ENCODE data around the gene YEATS2.
"Not testable (repeated sequence)": the region's sequence is repeated elsewhere in the genome, so short reads cannot be mapped to it uniquely, and the experiment has no call there.

The YEATS2 gene

DNA sequence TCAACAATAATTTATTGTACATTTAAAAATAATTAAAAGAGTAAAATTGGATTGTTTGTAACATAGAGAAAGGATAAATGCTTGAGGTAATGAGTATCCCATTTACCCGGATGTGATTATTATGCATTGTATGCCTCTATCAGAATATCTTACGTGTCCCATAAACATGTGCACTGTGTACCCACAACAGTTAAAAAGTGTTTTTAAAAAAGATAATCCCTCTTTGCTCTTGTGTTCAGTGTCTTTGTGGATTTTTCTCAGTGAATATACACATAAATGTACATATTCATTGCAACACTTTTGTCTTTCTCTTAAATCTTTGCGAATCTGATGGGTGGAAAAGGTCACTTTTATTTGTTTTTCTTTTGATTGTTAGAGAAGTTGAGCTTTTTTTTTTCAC lies 20.4 kb downstream of the YEATS2 start:
- DNase-seq: no peak

DNA sequence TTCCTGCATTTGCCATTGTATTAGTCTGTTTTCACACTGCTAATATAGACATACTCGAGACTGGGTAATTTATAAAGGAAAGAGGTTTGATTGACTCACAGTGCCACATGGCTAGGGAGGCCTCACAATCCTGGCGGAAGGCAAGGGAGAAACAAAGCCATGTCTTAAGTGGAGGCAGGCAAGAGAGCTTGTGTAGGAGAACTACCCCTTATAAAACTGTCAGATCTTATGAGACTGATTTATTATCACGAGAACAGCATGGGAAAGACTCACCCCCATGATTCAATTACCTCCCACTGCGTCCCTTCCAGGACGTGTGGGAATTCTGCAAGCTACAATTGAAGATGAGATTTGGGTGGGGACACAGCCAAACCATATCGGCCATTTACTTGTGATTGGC lies 27.8 kb downstream of the YEATS2 start:
- DNase-seq: no peak

DNA sequence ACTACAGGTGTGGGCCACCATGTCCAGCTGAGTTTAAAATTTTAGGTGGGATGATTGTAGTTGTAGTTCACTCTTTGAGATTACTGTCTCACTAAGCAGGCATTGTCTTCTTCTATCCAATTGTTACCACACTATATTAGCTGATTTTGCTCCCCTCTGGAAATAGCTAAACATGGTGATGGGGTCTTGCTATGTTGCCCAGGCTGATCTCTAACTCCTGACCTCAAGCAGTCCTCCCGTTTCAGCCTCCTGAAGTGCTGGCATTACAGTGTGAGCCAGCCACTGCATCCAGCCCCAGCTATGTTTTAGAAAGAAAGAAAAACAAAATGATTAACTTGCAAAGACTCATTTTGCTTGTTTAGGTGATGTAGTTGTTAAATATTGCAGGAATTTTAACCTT lies 30.6 kb downstream of the YEATS2 start:
- DNase-seq: no peak

DNA sequence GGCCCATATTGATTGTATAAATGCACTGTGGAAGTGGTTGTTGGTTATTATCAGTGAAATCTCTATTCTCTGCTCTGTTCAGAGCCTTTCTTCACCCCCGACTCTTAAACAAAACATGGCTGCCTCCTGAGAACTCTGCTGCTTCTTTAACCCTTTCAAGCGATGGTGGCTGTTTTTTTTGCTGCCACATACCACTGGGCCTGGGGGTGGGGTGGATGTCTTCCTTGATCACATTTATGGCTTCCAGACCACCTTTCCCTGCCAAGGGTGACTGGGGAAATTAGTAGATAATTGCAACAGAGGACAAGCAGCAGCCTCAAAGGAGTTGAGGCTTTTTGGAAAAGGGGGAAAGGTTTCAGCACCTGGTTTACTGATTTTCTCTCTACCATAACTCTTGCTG lies 32.8 kb downstream of the YEATS2 start:
- DNase-seq: no peak

DNA sequence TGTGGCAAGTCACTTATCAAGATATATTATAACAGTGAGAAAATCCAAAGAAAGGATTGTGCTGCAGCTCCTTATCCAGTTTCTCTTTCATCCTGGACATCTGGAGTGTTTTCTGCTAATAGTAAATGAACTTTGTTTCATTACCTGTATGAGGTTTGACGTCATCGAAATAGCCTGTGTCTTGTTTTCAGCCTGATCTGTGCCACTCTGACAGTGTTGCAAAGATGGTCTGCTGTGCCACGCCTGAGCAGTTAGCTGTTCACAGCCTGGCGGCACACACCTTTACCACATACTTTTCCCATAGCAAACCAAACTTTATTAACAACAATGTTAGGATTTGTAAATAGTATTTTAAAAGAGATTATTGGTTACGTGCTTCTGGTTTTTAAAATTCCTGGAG lies 34.0 kb downstream of the YEATS2 start:
- no peak for DNase-seq

DNA sequence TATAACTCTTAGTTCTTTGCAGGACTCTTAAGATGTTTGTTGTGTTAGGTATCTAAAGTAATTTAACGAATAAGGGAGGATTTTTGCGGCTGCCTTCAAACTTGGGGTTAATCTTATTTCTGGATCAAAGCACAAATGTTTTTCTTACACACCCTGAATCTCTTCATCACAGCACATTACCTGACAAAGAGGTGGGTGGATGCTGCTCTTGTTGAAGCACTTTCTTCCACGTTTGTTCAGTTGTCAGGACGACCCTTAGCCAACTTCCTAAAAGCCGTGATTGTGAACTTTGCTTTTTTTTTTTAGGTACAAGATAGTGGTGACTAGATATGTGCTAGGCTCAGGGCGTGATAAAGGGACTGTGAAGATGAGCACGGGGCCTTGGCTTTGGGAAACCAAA lies 36.0 kb downstream of the YEATS2 start:
- no peak for DNase-seq

GRCh38 chr3:183734750-183735494 lies 37.3 kb downstream of the YEATS2 start:
- no peak for DNase-seq

GRCh38 chr3:183737116-183737515 lies 39.5 kb downstream of the YEATS2 start:
- DNase-seq: no peak

- DNase-seq: not testable (repeated sequence)
Measured at GRCh38 chr3:183740154-183740553, 42.6 kb downstream of the YEATS2 start.

GRCh38 chr3:183743231-183743630 lies 45.6 kb downstream of the YEATS2 start:
- no peak for DNase-seq

DNA sequence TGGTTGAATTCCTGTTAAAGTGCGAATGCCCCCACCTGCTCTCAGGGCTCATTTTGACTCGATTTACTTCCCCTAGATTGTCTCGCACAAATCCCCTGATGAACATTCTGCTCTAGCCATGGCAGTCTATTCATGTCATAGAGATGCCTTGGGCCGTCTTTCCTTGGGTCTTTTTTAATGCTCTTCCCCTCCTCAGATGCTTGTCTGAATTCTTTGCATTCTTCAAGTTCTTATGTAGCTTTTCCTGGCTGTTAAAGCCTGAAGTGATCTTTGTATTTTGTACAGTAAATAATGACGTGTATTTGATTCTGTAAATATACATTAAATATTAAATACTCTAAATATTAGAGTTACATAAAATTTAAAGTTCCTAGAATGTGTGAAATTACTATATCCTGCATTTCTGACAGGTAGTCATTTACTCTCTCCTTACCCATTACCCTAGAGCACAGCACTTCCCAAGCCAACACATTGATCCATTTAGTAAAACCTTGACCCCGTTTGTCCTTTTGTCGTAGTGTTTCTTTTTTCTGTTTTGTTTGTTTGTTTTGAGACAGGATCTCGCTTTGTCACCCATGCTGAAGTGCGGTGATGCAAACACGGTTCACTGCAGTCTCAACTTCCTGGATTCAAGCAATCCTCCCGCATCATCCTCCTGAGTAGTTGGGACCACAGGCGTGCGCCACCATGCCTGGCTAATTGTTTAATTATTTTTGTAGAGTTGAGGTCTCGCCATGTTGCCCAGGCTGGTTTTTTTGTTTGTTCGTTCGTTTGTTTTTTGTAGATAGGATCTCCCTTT lies 47.9 kb downstream of the YEATS2 start:
- DNase-seq: no peak

GRCh38 chr3:183754052-183754451 lies 56.5 kb downstream of the YEATS2 start:
- DNase-seq: no peak

GRCh38 chr3:183762304-183762703 lies 64.7 kb downstream of the YEATS2 start:
- DNase-seq: no peak

- DNase-seq: no peak
Measured at GRCh38 chr3:183764847-183765731, 67.5 kb downstream of the YEATS2 start.

- DNase-seq: no peak
Measured at GRCh38 chr3:183766107-183766506, 68.5 kb downstream of the YEATS2 start.

DNA sequence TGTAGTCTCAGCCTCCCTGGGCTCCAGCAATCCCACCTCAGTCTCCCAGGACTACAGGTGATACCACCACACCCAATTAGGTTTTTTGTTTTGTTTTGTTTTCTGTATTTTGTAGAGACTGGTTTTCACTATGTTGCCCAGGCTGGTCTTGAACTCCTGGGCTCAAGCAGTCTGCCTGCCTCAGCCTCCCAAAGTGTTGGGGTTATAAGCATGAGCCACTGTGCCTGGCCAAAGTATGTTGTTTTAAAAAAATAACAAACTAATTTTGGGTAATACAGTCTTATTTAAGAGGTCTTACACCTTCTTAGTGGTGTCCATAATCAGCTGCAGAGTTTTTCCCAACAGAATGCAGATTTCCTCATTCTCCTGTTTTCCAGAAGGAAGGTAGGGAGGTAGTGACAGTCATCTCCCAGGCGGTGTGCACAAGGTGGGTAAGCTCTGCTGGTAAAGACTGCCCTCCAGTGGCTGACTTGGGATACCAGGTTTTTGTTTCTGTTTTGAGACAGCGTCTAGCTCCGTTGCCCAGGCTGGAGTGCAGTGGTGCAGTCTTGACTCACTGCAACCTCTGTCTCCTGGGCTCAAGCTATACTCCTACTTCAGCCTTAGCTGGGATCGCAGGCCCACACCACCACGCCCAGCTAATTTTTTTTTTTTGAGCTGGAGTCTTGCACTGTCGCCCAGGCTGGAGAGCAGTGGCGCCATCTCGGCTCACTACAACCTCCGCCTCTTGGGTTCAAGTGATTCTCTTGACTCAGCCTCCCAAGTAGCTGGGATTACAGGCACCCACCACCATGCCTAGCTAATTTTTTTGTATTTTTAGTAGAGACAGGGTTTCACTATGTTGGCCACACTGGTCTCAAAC lies 69.4 kb downstream of the YEATS2 start:
- peak; percentile 62 for DNase-seq

GRCh38 chr3:183768114-183768513 lies 70.5 kb downstream of the YEATS2 start:
- no peak for DNase-seq

GRCh38 chr3:183769453-183769852 lies 71.9 kb downstream of the YEATS2 start:
- DNase-seq: no peak

DNA sequence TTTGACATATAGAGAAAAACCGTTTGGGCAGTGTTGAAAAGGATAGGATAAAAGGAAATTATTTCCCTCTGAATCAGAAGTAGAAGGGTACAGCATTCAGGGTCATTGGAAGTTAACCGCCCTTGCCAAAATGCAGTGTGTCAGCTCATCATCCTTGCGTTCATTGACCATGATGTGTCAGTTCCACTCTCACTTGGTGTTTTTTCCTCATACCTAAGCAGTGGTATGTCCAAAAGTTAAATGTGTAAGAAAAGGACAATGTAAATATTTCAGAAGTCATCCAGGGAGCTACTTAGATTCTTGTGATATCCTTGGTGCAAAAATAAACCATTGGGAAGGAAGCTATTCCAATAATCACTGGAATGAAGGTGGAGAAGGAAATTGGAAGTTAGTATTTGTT lies 77.0 kb downstream of the YEATS2 start:
- DNase-seq: no peak

- no peak for DNase-seq
Measured at GRCh38 chr3:183775781-183776180, 78.2 kb downstream of the YEATS2 start.

- DNase-seq: not testable (repeated sequence)
Measured at GRCh38 chr3:183776451-183776850, 78.9 kb downstream of the YEATS2 start.

GRCh38 chr3:183777016-183777618 lies 79.5 kb downstream of the YEATS2 start:
- no peak for DNase-seq

Data from activated gamma-delta T cell treated with Interleukin-2 at 50 U/mL for 16 hours (primary cell).